Right lung (tissue), 5 donors: ENCODE results near the gene SMYD3. TPM values are rescaled to one million over a fixed set of nuclear protein-coding genes. Genes with fewer than 3 reads are reported as not detected.
A peak's percentile ranks its signal among the peaks of the same experiment; 100 is the strongest.

Source experiments
- DNase-seq, 2 donors: peaks; one replicate each; pipeline ENCODE4 v3.0.0-alpha.2; 2013
- polyA plus RNA-seq, 5 donors: library from polyadenylated mRNA; unstranded; fragments of 120-200 nt; gene quantifications; one replicate each; pipeline versions ENCODE4 v1.2.1 to v1.2.3, GENCODE V29; 2013; ENCODE audit warnings: inconsistent platforms in 1 of 5, low replicate concordance in 1 of 5; ENCODE audit not compliant: insufficient read length in 5 of 5, insufficient read depth in 1 of 5

SMYD3 gene
- polyA plus RNA-seq, 5 donors: 20.9 to 28.5 (median 24.4) TPM

DNA sequence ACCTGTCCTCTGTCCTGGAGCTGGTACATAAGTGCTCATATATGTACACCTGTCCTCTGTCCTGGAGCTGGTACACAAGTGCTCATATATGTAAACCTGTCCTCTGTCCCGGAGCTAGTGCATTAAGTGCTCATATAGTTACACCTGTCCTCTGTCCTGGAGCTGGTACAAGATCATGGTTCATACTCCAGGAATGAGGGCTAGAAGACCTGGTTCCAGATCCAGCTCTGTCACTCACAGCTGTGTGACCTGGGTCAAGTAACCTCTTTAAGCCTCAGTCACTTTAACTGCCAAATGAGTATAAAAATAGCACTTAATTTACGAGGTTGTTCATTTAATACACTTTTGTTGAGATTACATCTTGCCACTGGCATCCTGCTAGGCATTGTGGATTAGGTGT lies 28.0 kb downstream of the SMYD3 start:
- DNase-seq: no peak

DNA sequence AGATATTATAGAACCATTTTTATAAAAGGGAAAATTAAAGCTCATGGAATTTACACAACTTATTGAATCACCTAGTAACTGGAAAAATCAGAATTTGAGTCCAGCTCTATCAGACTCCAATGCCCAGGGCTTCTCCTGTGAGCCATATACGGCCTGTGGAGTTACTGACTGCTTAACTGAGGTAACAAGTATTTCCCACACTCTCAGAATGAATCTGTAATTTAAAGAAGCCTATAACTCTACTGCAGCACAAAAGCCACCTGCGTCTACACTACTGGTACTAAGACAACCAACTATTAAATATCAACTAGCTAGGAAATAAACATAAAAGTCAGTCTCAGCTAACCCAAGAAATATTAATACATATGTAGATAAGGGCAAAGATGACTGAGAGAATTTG lies 29.4 kb downstream of the SMYD3 start:
- DNase-seq: no peak

DNA sequence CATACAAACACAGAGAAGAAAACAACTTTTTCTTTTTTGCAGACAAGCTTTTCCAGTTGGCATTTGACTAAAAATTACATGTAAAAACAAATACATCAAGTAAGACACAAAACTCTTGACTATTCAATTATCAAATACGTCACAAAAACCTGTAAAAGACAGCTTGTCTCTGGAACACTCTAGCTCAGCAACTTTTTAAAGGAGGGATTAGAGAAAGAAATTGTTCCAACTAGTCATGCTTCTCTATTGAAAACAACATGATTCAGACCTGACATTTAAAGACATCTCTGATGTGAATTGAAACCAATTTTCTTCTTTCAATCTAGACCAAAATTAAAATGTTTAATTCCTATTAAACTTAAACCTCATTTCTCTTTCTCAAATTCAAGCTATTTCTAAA lies 30.3 kb downstream of the SMYD3 start:
- DNase-seq: no peak

DNA sequence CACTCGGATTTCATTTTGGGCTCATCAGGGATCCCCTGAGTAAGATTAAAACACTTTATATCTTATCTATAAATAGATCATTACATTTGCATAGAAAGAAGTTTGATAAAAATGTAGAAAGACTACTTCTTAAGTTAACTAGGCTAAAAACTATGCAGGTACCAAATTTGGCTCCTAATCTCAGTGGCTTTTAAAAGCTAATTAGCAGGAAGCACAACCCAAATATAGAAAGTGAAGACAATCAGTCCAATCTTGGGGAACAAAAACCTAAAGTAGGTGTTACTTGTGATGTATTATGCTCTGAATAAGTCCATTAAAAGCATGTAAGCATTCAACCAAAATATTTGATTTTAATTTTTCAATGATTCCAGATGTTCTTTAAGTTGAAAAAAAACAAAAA lies 35.4 kb downstream of the SMYD3 start:
- no peak for DNase-seq

DNA sequence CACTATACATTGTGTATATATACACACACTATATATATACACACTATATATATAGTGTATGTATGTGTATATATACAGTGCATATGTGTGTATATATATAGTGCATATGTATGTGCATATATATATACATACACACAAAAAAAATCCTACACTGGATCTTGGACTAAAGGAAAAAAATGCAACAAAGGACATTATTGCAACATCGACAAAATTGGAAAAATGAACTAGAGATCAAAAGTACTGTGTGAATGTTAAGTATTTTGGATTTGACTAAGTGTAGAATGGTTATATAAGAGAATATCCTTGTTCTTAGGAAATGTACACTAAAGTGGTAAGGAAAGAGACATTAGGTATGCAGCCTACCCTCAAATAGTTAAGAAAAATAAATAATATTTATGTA lies 36.5 kb downstream of the SMYD3 start:
- DNase-seq: no peak

DNA sequence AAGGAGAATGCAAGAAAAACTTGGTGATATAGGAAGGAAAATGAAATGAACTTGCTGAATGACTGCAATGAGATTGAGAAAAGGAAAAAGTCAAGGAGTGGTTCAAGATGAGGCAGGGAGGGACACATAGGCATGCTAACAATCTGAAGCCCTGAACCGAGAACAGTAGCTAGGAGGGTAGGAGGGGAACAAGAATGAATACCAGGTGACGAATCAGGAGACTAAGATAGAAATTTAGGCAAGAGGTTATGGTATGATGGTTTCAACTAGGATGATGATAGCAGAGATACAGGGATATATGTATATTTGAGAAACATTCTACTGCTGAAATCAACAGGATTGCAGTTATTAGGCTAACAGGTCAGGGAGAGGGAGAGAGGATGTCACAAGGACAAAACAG lies 44.1 kb downstream of the SMYD3 start:
- no peak for DNase-seq

DNA sequence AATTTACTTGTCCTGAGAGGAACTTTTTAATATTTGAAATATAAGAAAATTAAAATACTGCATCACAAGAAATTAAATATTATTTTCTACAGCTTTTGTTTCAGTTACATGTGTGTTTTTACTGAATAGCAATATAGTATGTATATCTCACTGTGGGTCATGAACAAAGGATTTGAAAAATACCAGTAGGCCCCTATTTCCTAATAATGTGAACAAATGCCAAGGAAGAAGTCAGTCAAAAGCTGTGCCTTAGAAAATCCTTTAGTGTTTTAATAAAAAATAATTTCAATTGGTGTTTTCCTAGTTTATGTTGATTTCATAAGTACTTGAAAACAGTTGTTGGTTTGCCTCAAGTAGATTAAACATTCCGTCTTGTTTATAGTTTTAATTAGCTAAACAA lies 46.7 kb downstream of the SMYD3 start:
- no peak for DNase-seq

DNA sequence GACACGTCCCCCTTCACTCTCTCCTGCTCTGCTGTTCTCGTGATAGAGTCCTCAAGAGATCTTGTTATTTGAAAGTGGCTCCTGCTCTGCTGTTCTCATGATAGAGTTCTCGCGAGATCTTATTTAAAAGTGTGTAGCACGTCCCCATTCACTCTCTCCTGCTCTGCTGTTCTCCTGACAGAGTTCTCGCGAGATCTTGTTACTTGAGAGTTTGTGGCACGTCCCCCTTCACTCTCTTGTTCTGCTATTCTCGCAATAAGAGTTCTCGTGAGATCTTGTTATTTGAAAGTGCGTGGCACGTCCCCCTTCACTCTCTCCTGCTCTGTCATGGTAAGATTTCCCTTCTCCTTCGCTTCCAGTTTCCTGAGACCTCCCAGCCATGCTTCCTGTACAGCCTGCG lies 47.9 kb downstream of the SMYD3 start:
- DNase-seq: no peak

DNA sequence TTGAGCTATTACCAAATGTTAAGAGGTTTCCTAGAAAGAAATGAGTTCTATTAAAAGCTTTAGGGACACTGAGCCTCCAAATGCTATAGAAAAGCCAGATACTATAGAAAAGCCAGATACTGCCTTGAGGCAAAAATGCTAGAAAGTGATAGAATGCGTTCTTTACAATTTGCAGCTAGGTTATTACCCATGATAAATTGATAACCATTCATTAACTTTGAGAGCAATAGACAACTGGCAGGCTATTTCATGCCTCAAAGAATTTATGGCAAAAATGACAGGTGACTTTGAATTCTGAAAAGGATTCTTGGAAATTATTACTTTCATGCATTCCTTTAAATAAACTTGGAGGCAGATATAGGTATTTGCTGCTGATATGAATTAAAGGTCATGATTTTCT lies 51.6 kb downstream of the SMYD3 start:
- DNase-seq: no peak

DNA sequence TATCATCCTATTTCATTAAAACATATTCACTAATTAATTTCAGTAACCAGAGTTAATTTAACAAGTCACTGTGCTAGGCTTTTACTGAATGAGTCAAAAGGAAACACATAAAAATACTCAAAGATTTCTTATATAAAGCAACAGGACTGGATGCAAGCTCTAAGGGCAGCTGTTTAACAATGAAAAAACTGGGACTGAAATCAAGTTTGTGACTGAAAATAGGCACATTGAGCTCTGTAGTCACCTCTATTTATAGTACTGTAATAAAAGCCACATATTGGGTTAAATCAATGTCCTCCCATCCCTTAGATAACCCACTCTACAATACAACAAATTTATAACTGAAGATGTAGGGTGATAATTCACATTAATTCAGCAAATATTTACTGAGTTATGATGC lies 52.4 kb downstream of the SMYD3 start:
- DNase-seq: no peak

DNA sequence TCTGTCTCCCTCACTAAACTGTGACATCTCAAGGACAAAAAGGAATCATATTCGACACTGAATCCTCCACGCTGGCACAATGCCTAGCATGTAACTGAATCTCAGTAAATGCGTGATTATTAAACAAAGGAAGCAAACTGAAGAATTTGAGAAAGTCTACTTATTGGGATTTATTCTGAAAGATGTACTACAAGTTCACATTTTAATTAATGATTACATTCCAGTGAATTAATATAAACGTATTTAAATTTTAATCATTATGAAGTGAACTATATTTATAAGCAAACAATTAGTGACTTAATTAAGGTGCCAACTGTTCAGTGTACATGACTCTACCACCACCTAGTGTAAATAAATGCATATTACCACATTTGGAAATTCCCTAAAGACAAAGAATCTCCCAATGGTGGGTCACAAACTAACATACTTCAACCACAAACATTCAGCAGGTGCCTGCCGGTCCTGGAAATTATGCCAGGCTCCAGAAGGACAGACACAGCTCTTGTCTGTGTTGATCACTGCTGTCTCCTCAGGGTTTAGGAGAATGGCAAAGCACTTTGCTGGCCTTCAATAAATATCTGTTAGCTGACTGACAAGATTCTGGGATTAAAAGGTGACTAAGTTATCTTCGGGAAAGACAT lies 56.3 kb downstream of the SMYD3 start:
- no peak for DNase-seq

DNA sequence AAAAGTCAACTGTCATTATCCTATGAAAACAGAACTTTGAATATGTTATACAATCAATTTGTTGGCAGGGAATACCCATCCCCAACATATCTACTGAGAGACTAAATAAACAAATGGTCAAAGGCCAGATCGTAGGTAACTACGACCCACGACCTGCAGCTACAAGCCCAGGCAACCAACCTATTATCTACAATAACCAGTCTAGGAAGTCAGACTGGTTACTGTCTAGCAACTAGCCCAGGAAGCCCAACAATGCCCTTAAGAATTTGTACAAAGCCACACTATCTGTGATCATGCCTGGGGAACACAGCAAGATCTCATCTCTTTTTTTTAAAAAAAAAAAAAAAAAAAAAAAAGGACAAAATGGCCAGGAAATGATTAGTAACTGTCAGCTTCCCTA lies 58.7 kb downstream of the SMYD3 start:
- DNase-seq: no peak

DNA sequence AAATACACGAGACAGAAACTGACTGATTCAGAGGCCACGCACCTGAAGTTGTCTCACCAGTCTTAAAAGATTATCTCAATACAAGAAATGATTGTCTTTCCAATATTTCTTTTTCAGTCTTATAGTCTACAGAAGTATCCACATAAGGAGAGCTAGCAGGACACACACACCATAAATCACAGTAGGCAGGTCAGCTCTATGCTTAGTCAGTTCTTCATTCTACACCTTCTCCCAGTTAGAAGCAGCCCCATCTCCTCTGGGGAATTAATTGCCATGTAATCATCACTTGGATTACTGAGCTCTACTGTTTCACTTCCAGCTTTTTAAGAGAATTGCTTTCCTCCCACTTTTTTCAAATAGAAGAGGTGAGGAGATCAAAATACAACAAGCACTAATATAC lies 59.6 kb downstream of the SMYD3 start:
- no peak for DNase-seq

DNA sequence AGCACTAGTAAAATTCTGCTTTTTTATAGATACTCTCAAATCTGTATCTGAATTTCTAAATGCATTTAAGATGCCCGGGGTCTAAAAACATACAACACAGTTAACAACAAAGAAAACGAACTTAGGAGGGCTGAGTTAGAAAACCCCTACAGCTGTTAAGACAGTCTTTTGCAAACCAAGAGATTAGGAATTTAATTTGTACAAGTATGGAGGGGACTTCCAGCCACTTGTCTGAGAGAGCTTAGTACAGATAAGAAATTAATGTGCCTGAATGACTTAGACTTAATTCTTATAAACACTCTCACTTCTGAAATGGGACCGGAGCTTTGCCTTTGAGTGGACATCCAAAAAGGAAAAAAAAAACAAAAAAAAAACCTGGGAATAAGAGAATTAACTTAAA lies 61.6 kb downstream of the SMYD3 start:
- DNase-seq: no peak

DNA sequence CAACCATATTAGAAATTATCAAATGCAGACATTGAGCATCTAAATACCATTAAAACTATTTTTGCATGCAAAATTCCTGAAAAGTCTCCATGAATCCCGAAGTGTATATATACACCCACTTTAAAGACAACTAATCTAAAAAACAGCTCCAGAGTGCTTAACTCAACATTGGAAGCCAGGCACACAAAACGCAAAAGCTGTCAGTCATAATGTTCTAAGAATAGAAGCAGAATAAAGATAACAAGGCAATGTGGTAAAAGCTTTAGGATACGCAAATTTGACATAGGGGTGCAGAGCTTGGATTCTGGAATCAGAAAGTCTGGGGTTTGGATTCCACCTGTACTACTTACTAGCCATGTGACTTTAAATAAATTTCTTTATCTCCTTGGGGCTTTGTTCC lies 62.5 kb downstream of the SMYD3 start:
- no peak for DNase-seq

DNA sequence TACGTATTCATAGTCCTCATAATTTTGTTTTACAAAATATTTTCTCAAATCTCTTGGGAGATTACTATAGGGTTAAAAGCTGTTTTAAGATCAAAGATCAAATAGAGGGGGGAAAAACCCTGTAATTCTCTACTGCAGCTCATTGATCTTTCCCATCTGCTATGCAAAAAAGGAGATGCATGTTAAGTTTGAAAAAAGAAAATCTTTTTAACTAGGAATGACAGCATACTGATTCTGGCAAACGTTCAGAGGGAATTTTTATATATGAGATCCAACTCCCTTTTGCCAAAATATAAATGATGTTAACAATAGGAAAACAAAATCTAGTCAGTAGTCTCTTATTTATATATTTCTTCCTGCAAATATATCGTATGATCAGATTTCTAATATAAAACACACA lies 69.1 kb downstream of the SMYD3 start:
- DNase-seq: peak in 1 of 2 donors; percentile 21

DNA sequence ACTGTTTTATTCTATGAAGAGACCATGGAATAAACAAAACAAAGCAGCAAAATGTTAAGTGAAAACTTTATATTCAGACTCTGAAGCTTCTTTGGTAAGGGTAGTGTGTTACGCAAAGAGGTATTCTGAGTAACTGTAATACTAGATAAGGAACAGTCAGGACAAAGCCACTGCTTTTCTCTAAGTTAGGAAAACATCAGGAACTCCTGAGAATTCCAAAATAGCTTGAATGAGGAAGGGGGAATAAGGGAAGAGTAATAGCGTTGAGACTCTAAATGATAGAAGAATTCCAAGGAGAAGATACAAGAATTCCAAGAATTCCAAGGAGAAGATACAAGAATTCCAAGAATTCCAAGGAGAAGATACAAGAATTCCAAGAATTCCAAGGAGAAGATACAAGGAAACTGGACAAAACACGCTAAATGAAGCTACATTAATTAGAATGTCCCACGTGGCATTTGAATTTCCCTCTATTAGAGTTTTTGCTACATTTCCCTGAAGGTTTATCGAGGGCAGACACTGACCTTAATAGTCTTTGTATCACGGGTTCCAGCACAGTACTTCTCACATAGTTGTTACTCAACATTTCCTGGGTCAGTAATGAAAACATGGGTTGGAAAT lies 71.5 kb downstream of the SMYD3 start:
- no peak for DNase-seq

DNA sequence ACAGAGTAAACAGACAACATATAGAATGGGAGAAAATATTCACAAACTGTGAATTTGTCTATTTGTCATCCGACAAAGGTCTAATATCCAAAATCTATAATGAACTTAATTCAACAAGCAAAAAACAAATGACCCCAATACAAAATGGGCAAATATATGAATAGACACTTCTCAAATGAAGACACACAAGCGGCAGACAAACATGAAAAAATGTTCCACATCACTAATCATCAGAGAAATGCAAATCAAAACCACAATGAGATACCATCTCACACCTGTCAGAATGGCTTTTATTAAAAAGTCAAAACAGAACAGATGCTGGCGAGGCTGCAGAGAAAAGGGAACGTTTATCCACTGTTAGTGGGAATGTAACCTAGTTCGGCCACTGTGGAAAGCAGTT lies 72.7 kb downstream of the SMYD3 start:
- no peak for DNase-seq

DNA sequence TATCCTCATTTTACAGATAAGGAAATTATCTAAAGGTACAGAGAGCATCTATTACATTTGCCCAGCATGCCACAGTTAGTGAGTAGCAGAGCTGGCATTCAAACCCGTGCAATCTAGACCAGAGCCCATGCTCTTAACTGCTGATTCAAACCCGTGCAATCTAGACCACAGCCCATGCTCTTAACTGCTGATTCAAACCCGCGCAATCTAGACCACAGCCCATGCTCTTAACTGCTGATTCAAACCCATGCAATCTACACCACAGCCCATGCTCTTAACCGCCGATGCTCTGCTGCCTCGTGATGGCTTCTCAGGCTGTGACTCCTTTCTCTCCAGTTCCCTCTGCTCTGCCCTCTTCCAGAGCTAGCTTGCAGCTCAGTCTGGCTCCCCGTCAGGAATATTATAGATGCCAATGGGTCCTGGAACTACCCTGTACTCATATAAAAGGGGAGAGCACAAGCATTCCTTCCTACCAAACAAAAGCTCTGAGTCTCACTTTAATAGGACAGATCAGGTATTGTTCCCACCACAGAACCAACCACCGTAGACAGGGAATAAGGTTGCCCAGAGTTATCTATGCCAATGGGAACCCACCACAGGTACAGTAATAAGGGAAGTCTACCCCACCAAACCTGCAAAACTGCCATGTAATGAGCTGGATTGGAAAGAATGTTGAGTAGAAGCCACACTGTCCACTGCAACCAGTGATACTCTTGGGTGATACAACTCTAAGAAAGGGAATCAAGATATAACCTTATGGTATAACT lies 78.4 kb downstream of the SMYD3 start:
- DNase-seq: no peak

DNA sequence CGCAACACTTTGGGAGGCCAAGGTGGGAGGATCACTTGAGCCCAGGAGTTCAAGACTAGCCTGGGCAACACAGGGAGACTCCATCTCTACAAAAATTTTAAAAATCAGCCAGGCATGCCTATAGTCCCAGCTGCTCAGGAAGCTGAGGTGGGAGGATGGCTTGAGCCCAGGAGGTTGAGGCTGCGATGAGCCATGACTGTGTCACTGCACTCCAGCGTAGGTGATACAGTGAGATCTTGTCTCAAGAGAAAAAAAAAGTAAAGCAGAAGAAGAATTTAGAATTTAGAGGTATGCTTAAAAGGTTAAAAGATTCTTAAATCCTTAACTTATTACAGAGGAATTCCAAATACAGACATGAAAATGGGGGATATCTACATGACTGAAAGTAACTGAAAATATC lies 79.5 kb downstream of the SMYD3 start:
- DNase-seq: no peak

DNA sequence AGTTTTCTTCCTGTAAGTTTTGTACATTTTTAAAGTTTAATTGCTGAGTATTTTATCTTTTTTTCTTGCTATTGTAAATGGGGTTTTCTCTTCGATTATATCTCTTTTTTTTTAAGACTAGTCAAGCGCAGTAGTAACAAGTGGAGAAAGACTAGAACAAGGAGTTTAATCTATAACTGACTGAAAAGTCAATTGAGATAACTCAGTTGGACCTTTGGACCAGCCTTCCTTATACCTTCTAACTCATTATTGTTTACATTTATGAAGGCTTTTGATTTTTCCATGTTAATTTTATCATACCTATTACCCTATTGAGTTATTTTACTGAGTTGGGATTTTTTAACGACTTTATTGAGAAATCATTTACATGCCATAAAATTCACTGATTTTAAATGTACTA lies 81.2 kb downstream of the SMYD3 start:
- DNase-seq: no peak

DNA sequence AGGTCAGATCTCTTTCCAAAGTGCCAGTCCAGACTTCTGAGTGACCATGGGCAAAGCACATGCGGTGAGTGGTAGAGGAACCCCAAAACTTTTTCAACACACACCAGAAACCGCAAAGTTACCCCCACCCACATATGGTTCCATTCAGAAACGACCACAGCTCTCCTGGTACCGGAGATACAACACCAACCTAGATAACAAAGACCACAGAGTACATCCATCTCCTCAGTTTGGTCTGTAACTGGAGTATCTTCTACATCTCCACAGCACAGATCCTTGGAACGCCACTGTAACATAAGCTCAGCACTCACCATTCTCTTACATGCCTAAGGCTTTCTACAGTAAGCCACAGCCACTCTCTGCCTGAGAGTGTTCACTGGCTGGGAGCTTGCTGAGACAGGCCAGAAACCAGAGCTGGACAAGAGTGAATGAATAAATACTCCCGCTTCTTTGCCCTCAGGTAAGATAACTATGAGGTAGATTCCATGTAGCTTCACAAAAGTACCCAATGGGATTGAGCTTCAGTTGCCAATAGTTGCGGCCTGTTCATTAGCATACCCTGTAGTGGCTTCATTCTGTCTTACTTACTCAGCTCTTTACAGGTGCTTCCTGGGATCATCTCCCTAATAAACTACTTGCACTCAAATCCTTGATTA lies 81.8 kb downstream of the SMYD3 start:
- no peak for DNase-seq

DNA sequence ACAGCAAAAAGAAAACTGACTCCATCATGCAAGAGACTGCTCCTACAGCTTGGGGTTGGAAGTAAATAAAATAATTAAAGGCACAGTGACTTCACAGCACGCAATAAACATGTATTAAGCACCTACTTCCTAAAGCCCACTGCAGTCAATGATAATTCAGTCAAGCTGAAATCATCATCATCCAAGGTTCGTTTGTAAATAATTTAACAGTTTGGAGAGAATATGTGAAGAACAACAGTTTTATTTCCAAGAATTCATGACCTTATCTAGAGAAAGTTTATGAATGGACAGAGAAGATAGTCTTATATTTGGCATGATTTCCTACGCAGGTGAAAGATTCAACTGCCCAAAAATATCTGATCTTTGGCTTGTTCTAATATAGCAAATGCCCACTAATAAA lies 86.8 kb downstream of the SMYD3 start:
- no peak for DNase-seq
